Inflammatory macrophage (primary cell): ENCODE results near the gene TIMP2.

Experiments
- DNase-seq, 2 donors: peaks; one replicate each; pipeline ENCODE4 v3.0.0-alpha.2; 2020 to 2022

TIMP2 gene

DNA sequence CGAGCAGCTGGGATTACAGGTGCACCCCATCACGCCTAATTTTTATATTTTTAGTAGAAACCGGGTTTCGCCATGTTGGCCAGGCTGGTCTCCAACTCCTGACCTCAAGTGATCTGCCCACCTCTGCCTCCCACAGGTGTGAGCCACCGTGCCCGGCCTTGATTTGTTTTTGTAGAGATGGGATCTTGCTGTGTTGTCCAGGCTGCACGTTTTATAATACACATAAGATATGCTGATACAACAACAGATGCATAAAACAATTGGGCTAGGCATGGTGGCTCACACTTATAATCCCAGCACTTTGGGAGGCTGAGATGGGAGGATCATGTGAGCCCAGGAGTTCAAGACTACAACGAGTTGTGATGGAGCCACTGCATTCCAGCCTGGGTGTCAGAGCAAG is 90.6 kb downstream of the TIMP2 start:
- DNase-seq: no peak

DNA sequence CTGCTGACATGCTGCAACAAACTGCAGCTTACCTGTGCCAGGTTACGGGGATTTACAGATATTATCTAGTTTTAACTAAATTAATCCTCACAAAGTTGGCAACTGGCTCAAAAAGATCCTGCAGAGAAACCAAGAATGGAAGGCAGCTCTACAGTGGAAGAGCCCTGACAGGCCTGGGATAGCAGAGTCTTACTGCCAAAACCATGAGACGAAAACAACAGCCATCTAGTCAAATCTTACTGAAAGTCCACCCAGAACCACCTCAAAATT is 92.7 kb downstream of the TIMP2 start:
- DNase-seq: no peak

DNA sequence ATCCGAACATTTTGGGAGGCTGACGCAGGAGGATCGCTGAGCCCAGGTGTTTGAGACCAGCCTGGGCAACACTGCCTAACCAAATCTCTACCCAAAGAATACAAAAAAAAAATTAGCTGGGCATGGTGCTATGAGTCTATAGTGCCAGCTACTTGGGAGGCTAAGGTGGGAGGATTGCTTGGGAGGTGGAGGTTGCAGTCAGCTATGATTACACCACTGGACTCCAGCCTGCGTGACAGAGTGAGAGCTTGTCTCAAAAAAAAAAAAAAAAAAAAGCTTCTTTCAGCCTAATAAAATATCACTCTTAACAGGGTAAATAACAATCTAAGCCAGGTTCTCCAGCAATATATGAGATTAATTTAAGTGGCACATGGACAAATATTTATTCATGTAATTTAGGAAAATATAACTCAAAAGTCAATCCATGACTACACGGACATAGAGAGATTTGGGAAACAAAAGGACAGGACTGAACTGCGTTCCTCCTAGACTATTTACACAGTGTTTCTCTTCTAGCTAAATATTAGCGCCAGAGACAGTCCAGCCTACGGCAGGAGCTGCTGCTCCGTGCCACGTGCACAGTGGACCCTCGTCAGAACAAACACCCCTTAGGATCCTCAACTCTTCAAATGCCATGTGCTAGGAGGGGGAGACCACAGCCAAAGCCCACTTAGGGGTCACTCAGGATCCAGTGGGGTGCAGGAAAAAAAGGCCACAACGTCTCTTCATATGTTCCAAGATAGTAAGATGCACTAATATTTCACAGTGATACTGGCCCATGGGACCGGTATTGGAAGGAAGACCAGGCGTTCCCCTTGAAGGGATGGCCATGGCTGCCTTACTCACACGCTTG is 93.3 kb downstream of the TIMP2 start:
- no peak for DNase-seq

DNA sequence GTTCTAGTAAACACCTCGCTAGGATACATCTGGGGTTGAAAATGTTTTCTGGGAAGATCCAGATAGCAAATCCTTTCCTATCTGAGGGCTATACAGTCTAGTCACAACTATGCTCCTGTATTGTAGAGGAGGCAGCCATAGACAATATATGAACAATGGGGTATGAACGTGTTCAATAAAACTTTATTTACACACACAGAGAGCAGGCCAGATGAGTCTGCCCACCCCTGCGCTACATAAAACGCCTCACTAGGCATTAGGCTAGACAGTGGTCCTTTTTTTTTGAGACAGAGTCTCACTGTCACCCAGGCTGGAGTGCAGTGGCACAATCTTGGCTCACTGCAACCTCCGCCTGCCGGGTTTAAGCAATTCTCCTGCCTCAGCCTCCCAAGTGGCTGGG is 95.7 kb downstream of the TIMP2 start:
- DNase-seq: no peak

DNA sequence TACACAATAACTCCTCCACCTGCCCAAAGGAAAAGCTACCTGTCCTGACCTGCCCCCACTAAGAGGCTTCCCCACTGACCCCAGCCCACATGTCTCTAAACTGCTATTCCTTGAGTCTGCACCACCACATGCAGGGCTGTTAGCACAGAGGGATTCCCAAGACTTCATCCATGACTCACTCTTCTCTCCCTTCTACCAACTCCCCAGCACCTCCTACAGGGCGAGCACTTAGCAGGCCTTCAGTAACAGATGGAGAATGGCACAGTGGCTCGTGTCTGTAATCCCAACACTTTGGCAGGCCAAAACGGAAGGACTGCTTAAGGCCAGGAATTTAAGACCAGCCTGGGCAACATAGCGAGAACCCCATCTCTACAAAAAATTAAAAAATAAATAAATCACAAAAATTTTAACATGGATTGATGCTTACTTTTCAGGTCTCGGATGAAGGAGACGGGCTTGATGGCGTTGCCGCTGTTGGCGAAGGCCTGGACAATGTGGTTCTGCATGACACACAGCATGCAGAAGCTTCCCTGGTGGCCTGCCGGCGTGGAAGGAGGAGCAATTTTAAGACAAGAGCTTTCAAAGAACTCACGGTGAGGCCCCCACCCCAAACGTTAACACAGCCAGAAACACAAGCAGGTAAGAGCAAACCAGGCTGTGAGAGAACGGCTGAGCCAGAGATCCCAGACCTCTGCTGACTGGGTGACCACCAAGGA is 96.6 kb downstream of the TIMP2 start:
- DNase-seq: peak in 1 of 2 donors; percentile 26

DNA sequence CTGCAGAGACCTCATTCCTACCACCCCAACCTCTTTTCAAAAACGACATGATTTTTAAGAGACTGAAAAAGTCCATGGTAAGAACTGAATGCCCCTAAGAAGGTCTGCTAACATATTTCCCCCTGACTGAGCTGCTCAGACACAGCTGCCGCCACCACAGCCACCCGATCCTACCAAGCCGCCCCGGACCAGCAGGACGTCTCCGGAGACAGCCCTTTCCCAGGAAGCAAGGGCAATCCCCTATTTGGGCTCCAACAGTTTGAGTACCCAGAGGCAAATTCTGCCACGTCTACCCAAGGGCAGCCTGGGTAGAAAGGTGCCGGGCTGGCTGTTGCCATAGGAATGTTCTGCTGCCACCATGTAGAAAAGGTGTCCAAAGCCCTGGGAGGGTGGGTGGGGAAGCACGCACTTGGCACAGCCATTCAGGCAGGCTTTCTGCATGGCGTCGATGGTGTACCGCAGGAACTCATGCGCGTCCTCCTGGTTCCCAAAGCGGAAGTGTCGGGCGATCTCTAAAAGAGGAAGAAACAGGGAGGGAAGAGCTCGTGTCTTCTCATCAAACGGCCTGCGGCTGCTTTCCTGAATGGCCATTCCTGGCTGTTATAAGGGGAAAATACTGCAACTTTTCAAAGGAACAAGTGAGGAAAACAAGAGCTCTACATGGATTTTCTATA is 98.2 kb downstream of the TIMP2 start:
- peak; percentile 77 to 86 for DNase-seq

DNA sequence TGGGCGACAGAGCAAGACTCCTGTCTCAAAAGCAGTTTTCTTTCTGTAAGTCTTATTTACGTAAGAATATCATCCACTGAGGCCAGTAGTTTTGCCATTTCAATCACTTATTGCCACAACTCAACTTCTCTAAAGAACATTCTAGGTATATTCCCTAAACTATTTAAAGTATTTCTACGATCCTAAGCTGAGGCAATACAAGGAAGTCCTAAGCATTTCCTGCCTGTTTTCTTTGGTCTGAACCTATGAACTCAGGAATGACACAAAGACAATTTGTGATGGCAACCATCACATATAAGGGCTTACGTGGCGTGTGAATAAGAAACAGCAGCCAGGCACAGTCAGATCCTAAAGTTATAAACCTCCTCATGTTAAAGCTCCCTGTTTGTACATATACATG is 98.8 kb downstream of the TIMP2 start:
- DNase-seq: peak; percentile 67 to 86

DNA sequence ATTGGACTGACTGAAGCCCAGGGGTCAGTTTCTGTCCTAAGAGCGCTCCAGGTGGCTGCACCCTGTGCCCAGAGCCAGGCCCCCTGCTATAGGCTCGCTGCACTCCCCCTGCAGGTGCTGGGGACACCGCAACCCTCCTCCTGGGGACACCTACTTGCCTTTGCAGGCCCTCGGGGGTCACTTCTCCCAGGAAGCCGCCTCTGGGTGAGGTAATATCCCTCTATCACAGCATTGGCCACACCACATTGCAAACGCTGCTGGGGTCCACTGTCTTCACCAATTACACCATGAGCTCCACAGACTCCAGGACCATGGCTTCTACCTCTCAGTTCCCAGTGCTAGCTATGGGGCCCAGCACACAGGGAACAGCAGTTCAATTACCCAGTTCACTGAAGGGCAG is 99.5 kb downstream of the TIMP2 start:
- no peak for DNase-seq

DNA sequence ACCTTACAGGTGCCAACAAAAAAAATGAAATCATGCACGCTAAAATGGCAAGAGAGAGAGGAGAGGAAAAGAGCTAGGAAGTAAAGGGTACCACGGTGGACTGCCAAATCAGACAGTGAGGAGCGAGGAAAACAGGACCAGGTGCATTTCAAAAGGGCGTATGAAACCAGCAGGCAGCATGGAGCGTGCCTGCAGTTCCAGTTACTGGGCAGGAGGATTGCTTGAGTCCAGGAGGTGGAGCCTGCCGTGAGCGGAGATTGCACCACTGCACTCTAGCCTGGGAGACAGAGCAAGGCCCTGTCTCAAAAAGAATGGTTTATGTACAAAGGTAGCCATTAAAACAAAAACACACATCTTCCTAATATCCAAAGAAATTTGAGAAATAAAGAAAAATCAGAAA is 100.9 kb downstream of the TIMP2 start:
- no peak for DNase-seq

DNA sequence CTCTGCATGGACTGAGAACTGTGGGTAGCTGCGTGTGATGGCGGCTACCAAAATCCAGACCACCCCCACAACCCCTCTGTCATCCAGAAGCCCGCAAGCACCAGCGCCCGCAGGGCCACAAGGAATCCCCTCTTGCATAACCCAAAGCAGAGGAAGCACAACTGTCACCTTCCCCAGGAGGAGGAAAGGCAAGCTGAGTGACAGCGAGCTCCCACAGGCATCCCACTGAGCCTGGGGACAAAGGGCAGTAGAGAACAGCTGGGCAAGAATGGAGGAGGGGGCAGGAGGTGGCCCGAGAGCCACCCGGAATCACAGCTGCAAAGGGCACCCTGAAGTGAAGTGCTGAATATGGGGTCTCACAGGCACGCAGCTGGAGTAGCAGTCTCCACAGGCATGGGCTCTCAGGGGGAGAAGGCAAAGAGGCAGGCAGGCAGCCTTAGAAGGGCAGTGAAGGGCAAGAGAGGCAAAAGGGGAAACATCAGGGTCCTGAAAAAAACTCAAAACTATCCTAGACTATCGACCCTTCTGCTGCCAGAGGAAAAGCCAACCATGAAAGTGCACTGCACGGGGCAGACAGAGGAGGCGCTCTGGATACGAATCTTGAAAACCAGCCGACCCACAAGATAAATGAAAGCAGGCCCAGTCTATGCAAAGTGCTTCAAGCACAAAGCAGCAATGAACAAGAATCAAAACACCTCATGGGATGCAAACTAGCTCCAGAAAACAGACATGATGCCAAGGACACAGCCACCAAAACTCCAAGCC is 101.7 kb downstream of the TIMP2 start:
- DNase-seq: no peak

DNA sequence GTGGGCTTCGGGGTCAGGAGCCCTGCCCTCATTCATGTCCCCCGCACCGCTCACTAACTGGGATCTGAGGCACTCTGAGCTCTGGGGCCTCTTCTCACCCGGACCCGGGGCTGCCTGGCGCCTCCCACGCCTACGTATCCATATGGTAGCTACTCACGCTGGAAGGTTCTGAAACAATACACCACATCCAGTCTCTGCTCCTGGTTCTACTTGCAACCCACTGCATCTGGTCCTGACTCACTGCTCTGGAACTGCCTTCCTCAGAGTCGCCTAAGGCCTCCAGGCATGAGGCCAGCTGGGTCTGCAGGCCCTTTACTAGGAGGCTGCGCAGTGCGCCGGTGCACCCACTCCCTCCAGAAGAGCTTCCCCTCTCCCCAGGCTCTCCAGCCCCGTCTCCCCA is 102.6 kb downstream of the TIMP2 start:
- DNase-seq: no peak

DNA sequence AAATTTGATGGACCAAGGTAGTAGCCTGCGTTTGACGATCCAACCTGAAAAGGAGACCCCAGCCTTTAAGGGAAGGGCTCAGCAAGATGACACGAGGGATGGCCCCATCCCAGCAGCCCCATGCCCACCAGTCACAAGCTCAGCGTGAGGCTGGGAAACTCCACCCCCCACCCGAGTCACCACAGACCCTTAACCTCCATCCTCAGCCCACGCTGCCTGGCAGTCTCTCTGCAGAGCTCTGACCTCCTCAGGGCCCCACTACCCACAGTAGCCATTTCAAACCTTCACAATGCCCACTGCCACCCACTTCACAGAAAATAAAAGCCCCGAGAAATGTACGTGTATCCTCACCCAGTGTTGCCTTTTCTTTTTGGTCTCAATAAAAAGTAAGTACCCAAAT is 103.2 kb downstream of the TIMP2 start:
- no peak for DNase-seq

DNA sequence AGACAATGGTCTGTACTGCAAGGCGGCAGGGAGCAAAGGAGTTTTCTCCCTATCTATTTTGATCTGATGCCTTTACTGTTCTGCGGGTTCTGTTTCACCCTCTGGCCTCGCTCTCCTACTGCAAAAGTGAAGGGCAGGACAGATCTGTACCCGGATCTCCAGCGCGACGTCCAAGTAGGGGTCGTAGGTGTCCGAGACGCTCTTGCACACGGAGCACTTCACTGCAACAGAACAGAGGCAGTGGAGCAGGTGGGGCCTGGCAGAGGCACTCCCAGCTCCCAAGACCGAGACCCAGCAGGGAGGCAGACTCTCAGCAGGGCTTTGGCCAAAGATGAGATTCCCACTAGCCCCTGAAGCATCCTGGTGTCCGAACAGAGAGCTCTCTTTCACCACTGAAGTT is 104.3 kb downstream of the TIMP2 start:
- DNase-seq: no peak

DNA sequence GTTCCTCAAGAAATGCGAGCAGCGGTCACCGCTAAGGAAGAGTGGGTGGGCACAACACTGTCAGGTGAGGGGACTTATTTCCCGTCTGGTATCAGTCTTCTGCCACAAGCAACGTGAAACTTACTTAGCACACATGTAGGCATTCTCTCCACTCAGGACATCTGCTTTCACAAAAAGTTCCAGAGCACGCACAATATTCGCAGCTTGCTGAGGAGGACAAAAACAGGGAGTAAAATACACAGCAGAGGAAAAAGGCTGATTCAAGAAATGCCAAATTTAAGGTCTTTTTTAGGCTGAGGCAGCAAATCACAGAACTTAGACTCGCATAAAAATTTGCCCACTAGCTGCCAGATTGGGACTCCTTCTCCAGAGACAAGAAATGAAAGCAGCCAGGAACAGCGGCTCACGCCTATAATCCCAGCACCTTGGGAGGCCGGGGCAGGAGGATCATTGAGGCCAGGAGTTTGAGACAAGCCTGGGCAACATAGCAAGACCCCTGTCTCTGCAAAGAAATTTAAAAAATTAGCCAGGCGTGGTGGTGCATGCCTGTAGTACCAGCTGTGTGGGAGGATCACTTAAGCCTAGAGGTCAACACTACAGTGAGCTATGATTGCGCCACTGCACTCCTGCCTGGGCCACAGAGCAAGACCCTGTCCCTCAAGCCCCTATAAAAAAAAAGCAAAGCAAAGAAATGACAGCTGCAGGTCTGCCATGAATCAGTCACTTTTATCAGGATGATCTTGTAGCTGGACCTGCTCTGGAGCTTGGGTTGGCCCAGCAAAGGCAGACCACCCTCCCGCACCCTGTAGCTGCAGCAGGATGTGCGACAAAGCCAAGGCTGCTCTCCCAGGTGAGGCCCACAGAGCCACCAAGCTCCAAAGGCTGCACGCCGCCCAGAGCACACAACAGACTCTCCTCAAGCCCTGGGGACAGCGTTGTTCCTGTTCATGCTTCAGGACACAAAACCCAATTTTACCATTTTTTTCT is 105.1 kb downstream of the TIMP2 start:
- no peak for DNase-seq

DNA sequence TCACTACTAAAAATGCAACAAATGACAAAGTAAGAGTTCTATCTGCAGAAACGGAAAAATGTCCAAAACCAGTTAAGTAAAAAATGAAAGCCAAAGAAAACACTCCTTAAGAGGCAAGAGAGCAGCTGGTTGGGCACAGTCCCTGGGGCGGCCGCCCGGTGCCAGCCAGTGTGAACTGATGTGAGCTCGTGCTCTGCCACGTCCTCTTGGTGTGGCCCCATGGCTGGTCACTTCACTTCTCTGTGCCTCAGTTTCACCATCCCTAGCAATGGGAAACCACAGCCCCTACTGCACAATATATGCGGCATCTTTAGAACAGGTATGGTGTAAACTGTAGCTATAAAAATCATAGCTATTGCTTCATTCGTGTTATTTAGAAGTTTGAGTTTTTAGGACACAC is 105.8 kb downstream of the TIMP2 start:
- DNase-seq: no peak

DNA sequence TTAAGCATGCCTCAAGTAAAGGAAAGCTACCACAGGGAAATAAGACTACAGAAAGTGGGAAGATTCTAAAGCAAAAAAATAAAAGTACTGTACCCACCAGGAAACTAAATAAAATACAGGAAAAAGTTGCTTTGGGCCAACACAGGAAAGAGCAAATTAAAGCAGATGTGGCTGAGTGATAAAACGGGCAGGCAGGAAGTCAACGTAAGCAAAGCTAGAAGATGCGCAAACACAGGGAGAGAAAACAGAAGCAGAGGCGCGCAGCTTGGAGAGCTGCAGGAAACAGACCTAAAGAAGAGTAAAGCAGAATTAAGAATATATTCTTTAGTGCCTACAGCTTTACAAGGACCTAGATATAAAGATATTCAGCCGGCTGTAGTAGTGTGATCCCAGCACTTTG is 106.3 kb downstream of the TIMP2 start:
- DNase-seq: no peak

DNA sequence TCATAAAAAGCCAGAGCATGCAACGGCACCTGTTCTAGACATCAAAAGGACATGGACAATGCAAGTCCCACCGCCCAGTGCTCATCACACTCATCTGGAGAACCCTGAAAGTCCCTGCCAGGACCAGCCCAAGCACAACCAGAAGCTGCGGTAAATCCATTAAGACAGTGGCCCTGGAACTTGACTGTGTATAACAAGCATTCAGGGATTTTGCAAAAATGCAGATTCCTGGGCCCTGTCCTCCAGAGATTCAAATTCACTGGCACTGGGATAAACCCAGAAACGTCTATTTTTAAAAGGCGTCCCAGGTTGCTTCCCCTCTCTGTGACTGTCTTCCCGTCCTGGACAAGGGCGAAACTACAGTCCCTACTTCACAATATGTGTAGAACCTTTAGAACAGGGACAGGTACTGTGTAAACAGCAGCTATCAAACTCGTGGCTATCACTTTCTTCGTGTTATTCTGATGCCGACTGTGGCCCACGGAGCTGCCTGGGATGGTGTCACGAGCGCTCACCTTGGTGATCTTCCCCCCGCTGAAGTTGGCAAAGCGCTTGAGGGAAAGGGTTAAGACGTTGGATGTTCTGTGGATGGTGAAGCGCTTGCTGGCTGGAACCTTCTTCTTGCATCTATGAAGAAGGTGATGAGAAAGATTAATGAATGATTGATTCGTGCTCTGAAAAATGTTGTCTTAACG is 106.9 kb downstream of the TIMP2 start:
- DNase-seq: no peak

DNA sequence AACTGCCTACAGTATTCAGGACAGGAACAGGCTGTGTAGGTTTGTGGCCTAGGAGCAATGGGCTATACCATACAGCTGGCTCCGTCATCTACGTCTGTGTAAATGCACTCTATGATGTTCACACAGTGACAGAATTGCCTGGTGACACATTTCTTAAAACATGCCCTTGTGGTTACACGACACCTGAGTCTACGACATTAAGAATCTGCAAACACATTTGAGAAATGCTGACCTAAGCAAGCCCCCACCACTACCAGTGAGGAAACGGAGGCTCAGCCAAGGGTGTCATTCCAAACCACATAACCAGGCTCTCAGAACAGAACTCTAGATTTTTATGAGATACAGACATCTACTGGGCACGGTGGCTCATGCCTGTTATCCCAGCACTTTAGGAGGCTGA is 108.1 kb downstream of the TIMP2 start:
- no peak for DNase-seq

DNA sequence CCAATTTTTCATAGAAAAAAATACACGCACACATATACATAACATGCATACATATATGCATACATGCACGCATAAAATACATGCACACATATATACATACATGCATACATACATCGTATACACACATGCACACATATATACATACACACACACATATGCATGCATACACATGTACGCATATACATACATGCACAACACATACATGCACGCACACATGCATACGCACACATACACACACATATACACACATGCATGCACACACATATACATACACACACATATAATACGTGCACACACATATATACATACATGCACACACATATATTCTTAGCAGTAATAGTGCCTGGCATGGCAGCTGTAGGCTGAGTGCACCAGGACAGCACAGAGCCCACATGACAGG is 109.5 kb downstream of the TIMP2 start:
- DNase-seq: no peak

DNA sequence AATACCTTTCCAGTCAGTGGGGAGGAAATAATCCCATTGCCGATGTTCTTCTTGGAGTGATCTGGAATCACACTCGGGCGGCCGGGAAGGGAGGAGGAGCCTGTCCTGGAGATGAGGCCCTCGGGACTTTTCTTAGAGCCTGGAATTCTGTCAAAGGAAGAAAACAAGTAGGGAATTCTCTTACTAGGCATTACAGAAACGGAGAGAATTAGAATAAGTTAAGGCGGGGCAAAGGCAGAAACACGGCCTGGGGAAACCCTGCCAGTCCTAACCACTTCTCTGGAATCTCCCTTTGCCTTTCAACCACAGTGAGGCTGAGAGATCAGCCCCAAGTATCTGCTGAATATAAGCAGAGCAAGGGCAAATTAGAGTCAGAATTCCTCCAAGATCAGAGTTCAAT is 112.3 kb downstream of the TIMP2 start:
- no peak for DNase-seq

DNA sequence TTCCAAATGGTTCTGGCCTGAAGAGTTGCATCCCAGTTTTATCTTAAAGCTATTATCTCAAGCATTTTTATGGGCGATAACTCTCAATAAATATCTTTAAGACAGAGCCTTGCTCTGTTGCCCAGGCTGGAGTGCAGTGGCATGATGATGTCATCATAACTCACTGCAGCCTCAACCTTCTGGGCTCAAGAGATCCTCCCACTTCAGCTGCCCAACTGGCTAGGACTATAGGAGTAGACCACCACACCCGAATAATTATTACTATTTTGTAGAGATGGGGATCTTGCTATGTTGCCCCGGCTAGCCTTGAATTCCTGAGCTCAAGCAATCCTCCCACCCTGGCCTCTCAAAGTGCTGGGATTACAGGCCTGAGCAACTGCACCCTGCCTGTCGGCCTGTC is 117.0 kb downstream of the TIMP2 start:
- DNase-seq: no peak
